Measurements from ENCODE around the gene WDR86.

The WDR86 gene

DNA sequence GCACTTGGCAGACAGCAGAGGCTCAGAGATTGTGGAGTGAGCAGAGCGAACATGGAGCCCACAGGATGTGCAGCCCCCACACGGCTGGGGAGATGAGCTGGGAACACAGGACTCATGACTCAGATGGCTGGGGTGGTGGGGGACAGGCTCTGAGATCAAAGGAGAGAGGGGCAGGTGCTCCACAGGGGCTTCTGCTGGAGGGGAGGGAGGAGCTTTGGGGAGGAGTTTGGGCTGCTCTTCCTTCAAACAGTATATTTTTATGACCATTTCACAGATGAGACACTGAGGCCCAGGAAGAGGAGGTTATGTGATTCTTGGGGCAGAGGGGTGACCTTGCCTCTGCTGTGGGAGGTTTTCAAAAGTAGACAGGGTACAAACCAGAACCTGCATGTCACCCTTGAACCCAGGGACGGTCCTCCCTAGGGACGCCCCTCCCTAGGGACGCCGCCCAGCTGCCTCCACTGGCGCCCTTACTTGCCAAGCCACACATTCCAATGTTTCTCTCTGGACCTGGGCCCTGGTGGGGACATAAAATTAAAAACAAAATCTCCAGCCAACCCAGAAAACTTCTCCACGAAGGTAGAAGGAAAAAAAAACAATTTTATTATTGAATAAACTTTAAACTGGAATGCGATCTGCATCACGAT lies 31.1 kb upstream of the WDR86 start:
- no peak for DNase-seq (ENCODE audit: low read depth in 2 of 3, low spot score in 1 of 3)

DNA sequence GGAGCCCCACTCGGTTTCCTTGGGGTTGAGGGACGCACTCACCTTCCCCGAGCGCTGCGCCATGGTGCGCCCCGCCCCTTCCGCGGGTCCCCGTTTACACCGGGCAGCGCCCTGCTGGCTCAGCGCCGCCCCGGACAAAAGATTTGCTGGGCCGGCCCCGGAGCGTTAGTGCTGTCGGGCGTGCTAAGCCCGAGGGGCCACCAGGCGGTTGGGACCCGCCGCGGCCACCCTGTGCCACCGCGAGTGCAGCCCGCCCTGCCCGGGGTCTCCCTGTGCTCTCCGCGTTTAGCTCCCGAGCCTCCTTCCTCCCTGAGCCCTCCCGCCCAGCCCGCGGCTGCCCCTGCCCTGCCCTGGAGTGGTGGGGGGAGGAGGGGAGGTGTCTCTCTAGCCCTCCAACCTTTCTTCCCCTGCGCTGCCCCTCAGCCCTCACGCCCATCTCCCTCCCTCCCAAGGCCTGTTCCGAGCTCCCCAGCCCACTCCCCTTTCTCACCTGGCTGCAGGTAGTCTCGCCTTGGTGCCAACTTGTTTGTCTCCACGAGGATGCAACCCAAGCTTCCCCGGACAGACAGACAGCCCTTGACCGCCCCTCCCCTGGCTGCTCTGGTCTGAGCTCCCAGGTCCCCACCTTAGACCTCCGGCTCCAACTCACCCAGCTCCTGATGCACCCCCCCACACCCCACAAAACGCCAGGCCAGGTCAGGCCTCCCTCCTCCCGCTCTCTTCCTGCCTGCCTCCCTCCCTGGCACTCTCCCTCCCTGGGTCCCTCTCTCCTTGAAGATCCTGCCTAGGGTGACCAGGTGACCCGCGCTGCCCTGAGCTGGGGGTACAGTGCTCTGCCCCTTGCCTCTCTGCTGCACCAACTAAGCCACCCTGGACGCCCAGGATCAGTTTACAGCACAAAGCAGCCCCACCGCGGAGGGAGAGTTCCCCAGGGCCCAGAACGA lies 30.3 kb upstream of the WDR86 start, which contains the start of gene CRYGN:
CRYGN (minus strand) TSS at position 287 of the 944 bp plus-strand sequence; CDS start at position 63, 224 bp downstream.
- no peak for DNase-seq (ENCODE audit: low read depth in 2 of 3, low spot score in 1 of 3)

DNA sequence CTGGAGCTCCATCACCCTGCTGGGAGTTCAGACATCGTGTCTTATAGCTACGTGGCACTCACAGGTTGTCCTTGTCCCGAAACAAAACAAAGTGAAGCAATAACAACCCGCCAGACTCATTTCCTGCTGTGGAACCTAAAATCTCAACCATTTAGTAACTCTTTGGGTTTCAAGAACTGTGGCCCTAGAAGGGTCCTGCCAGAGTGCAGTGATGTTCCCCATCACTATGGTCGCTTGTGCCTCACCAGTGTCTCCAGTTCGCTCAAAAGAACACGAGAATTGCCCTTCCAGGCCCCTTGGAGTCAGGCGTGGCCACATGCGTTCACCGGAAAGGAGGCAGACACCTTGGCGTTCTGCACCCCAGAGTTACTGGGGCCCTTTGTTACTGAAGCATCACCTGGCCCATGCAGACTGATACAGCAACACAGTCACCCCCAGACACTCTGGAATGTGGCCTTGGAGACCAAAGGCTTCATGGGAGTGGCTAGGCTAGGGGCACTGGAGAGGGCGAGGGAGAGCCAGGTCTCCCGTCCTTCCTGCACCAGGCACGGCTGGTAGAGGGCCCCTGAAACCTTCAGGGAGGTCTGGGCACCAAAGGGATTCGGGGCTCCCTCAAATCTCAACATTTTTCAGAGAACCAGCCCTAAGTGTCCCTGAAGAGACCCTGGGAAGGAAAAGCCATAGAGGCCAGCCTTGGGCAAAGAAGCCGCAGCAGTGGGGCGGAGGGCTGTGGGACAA lies 29.2 kb upstream of the WDR86 start:
- DNase-seq (ENCODE audit: low read depth in 2 of 3, low spot score in 1 of 3), result no peak

DNA sequence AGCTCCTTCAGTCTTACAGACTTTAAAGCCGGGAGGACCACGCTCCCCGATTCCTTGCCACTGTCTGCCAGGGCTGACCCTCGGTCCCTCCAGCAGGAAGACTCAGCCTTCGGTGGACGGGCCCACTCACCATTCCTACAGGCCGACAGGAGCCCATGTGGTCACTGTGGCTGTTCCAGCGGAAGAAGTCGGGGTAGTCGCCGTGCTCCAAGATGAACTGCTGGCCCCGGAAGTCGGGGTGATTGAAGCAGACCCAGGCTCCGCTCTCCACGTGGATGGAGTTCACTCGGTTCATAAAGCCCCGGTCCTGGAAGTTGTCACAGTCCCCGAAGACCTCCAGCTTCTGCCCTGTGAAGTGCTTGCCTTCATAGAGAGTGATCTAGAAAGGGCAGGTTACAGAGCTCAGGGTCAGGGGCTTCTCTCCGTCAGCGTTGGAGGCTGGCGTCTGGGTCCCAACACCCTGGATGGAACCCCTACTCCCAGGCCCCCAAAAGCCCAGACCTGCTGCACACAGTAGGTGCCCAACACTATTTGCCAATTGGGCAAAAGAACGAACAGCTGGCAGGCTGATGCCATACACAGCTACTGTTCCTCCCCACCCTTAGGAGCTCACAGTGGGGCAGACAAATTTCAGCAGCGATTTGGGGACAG lies 28.2 kb upstream of the WDR86 start:
- no peak for DNase-seq (ENCODE audit: low read depth in 2 of 3, low spot score in 1 of 3)

DNA sequence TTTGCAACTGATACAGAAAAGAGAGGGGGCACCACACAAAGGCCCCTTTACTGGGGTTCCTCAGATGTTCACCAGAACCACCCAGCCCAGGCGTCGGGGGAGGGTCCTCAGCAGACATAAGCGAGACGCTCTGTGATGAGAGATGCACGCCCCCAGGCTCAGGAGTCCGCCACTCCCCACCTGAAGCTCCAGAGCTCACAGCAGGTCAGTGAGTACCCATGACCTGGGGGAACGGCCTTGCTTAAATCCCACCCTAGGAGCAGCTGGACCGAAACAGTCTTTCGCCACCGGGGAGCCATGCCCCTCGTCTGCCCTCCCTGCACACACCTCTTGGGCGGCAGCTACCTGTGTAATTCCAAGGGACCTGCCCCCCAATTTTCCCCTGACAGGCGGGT lies 27.3 kb upstream of the WDR86 start:
- no peak for DNase-seq (ENCODE audit: low read depth in 2 of 3, low spot score in 1 of 3)

DNA sequence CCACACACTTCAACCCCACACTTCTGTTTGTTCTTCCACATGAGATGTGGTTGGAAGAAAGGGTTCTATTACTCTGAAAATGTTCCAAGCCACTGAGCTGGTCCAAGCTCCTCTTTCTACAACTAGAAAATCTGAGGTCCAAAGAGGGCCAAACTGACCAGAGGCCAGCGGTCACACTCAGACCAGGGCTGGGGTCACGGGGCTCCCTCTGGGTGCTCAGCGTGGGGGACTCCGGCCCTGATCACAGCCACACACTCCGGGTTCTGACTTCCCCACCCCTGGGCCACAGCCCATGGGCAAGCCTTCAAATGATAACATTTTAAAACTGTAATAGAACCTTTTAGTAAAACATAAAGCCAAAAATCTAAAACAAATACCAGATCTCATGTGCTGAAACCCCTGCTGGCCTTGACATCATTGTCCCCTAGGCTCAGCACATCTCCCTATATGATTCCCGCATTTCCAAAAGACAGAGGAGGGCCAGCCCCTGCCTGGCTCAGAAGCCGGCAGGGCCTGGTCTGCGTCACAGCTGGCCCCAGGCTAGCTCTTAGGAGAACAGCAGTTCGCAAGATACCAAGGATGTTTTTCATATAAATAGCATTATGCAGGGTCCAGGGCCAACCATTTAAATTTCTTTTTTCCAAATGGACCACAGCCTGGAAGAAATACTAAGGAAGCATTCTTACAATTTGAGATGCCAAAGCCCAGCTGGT lies 26.8 kb upstream of the WDR86 start:
- no peak for DNase-seq (ENCODE audit: low read depth in 2 of 3, low spot score in 1 of 3)

DNA sequence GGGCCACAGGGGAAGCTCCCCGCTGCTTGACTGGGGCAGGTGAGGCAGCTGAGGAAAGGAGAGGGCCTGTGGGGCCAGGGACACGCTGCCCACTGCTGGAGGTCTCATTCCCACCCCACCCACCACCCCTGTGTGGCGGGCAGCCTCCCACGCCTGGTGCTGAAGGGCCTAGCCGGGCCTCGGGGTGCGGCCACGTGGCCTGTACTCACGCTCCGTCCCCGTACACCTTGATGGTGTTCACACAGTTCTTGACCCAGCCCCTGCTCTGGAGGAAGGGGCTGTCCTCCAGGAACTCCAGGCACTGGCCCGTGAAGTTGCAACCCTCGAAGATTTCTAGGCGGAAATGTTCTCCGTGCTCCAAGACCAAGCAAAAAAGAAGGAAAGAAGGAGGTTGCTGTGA lies 26.1 kb upstream of the WDR86 start:
- DNase-seq (ENCODE audit: low read depth in 2 of 3, low spot score in 1 of 3), result no peak

DNA sequence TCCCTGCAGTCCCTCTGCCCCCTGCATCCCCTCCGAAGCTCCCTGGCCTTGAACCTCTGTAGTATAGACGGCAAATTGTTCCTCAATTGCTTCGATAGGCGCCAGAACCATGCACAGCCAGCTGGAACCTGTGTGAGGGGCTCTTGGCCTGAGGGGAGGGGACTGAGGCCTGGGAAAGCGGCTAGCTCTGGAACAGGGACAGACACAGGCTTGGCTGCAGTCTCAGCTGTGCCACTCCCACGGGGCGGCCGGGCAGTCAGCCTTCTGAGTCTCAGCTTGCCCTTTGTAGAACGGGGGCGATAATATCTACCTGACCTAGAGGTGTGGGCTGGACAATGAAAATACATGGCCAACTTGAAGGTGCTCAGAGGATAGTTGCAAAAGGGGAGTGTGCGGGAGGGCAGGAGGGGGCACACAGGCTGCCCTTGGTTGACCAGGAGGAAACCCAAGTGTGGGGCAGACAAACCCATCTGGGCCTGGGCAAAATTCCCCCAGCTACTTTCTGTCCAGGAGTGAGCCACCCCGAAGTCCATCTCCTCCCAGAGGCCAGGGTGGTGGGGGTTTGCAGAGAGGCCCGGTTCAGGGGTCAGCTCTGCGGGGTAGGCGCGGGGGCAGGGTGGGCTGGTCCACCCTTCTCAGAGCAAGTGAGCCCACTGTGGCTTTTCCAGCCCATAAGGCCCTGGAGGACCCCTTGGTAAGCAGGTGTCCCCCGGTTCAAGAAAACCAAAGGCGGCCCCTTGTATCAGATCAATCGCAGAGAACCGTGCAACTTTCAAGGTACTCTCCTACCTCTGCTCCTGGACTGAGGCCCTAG lies 25.5 kb upstream of the WDR86 start:
- no peak for DNase-seq (ENCODE audit: low read depth in 2 of 3, low spot score in 1 of 3)

DNA sequence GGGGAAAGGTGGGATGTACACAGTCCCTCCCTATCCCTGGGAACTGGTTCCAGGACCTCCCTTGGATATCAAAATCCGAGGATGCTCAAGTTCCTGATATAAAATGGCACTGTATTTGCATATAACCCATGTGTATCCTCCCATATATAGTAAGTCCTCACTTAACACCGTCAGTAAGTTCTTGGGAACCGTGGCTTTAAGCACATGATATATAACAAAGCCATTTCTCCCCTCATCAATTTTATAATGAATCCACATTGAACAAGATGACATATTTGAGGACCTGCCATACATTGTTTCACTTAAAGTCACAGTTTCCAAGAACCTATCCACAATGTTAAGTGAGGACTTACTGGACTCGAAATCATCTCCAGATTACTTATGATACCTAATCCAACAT lies 24.7 kb upstream of the WDR86 start:
- DNase-seq (ENCODE audit: low read depth in 2 of 3, low spot score in 1 of 3), result no peak

DNA sequence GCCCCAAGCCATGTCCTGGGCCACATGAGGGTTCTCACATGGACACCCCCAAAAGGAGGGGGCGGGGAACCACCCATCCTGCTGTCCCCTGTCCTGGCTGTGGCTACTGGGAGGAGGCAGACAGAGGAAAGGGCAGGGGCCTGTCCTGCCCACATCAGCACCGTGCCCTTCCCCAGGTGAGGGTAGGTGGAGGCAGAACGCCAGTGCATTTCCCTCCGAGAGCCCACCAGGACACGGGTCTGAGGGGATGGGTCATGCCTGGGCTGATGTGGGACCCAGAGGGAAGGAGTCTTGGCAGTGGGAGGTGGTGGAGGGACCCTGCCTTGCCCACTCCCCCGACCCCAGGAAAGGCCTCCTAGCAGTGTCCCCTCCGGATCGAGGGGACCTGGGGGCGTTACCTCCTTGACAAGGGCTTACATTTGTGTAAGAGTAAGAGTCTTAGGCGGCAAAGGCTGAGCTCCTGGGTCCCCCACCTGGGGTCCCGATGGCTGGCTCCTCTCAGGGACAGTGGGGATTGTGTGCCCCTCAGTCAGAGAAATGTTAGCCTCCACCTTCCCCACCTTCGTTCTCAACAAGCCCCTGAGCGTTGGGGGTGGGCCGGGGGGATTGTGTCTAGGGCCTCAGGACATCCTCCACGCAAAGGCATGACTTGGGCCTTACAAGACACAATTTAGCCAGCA lies 24.0 kb upstream of the WDR86 start:
- DNase-seq (ENCODE audit: low read depth in 2 of 3, low spot score in 1 of 3), result no peak

DNA sequence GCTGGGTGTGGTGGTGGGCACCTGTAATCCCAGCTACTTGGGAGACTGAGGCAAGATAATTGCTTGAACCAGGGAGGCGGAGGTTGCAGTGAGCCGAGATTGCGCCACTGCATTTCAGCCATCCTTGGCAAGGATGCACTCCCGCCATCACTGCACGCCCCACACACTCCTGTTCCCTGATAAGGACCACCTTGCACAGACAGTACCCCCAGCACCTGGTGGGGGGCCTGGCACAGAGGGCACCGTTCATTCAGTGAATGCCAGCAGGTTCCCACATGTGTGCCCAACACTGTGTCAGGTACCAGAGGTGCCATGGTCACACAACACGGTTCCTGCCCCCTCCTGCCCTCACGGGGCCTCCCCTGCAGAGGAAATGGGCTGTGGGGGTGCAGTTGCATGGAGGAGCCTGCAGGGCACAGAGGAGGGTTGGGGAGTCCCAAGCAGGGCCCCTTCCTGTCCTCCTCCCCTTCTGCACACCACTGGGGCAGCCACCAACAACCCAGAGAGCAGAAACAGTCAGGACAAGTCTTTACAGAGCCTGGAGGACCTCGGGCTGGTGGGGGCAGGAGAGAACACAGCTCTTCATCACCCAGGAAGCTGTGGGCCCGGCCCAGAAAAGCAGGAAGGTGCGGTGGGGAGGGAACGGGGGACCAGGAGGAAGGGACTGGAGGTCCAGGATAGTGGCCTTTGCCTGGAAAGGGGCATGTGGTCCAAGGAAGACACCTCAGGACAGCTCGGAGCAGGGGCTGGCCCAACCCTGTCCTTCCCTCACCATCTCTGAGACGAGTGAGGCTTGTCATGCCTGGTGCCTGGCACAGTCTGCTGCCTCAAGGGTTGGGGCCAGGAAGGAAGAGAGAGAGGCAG lies 23.1 kb upstream of the WDR86 start:
- peak in 2 of 3 donors; percentile 45 to 52 for DNase-seq (ENCODE audit: low read depth in 2 of 3, low spot score in 1 of 3)

DNA sequence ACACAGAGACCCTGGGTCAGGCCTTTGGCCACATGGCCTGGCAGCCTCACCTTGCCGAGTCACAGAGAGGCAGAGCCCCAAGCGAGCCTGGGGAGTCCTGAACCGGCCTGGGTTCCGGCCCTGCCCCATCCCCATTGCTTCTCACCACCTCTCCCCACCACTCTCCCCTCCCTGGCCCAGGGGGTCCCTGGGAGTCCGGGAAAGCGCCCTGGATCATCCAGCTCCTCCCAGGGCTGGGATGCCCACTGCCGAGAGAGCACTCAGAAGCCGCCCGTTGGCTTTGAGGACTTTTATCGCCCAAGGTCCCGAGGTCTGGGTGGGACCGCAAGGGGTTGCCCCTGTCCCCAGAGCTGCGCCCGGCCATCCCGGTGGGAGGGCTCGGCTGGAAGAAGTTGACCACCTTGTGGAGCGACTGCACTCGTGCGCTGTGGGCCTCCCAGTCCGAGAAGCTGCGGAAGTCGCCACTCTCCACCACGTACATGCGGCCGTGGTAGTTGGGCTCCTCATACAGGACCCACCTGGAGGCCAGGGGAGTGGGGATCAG lies 22.0 kb upstream of the WDR86 start:
- DNase-seq (ENCODE audit: low read depth in 2 of 3, low spot score in 1 of 3), result no peak

DNA sequence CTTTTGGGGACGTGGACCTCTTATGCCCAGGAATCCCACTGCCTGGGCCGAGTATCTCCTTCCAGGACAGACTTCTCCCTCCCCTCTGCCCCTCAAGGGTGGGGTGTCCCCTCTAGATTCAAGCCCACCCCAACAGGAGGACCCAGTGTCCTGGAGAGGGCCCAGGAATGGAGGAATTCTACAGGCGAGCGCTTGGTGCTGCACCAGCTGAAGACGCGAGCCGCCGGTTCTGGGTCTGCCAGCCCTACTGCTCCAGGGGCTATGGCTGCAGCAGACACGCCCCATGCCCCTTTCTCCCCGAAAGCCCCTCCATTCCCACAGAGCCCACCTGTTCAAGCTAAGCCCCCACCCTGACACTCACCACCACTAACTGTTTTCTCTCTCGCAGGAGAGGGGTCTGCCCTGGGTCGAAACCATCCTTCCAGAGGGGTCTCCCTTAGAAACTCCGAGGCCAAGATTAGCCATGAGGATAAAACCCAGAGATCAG lies 21.5 kb upstream of the WDR86 start:
- no peak for DNase-seq (ENCODE audit: low read depth in 2 of 3, low spot score in 1 of 3)

DNA sequence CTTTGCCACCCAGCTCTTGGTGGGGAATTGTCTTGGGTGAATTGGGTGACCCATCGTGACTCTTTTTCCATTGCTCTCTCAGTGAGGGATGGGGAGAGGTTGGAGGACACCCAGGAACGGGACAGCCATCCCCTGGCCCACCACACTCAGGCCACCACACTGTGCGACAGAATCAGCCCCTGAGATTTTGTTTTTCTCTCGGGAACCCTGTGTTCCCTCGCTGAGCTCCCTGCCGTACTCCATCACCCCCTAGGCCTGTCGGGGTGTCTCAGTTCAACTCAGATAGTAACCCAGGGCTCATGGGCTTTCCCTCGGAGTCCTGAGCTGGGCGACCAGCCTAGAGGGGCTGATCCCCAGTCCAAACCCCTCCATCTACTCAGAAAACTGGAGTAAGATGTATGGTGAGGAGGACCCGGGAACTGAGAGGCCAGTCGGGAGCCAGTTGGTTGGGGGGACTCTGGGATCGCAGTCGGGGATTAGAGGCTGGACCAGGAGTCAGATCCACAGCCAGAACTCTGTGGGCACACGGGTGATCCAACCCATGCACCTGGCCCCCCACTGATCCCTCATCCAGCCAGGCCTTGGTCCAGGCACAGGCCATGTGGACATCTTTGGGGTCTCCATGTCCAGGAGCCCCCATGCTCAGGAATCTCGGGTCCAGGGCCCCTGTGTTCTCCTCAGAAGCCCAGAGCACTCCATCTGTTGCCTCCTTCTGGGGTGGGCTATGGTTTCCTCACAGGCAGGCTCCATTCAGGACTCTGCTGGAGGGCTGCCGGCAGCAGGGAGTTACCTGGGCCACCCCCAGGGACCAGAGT lies 20.8 kb upstream of the WDR86 start:
- DNase-seq (ENCODE audit: low read depth in 2 of 3, low spot score in 1 of 3), result no peak

DNA sequence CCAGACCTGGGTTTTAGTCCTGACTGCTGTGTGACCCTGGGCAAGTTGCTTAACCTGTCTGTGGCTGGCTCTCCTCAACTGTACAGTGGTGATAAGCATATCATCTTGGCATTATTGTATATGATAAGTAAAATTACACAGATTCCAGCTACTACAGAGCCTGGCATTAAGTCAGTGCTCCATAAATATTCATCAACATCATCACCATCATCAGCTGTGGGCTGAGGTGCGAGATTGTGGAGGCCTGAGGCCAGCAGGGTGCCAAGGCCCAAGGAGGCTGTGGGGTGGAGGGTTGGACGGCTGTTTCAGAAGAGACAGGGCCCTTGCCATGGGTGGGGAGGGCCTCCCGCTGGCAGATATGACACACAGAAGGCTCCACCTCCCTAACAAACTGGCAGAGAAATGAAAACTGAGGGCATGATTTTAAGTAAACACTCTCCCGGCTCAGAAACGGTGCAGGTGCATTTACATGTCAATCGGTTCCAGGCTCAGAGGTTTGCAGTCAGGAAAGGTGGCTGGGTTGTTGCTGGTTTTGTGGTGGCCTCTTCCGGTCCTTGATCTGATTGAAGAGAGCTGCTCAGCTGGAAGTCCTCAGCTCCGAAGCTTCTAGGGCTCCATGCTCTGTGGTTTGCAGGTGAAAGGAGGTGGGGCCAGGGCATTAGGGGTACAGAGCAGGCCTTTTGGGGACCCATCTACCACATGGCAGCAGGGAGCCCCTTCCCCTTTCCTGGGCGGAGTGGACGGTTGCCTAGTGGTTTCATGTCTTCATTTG lies 19.9 kb upstream of the WDR86 start:
- DNase-seq (ENCODE audit: low read depth in 2 of 3, low spot score in 1 of 3), result peak in 1 of 3 donors; percentile 27

DNA sequence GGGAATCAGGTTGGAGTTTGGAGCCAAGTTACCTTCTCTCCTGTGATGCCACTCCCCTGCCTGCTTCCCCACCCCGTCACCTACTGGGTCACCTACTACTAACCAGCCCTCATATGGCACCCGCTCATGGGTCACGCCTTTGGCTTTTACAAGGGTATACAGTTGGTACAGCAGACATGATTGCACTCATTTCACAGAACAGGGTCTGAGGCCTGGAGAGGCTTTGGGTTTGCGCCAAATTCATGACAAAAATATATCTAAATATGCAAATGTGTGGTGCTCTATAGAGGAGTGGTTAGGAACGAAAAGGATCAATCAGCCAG lies 19.4 kb upstream of the WDR86 start:
- DNase-seq (ENCODE audit: low read depth in 2 of 3, low spot score in 1 of 3), result no peak

All from stimulated activated CD4-positive, alpha-beta T cell treated with anti-CD3 and anti-CD28 coated beads, Interleukin-12 subunit alpha, Interleukin-12 subunit beta, amount 100 ng/mL, for 48 hours (primary cell).